BLaER1 treated with 17β-estradiol and CSF1 and Interleukin-3, amounts not matched to agents 10 nM and 100 nM (cell line): ENCODE measurements around the gene CEP250.

Experiments
- H3K27ac ChIP-seq, 11 experiments: shearing (Covaris generic); formaldehyde crosslinking; 2 replicates each; pipeline ENCODE4 v1.8.1; 2022
- H3K27me3 ChIP-seq, 11 experiments: shearing (Covaris generic); formaldehyde crosslinking; 2 replicates each; pipeline ENCODE4 v1.8.1; 2022
- H3K36me3 ChIP-seq, 11 experiments: shearing (Covaris generic); formaldehyde crosslinking; 2 replicates each; pipeline ENCODE4 v1.8.1; 2022
- H3K4me1 ChIP-seq, 10 experiments: shearing (Covaris generic); formaldehyde crosslinking; 2 replicates each; pipeline ENCODE4 v1.8.1; 2022
- H3K4me2 ChIP-seq, 11 experiments: shearing (Covaris generic); formaldehyde crosslinking; 2 replicates each; pipeline ENCODE4 v1.8.1; 2022
- H3K4me3 ChIP-seq, 10 experiments: shearing (Covaris generic); formaldehyde crosslinking; 2 replicates each; pipeline ENCODE4 v1.8.1; 2022
- H3K9ac ChIP-seq, 11 experiments: shearing (Covaris generic); formaldehyde crosslinking; 2 replicates each; pipeline ENCODE4 v1.8.1; 2022
- H3K9me3 ChIP-seq, 11 experiments: shearing (Covaris generic); formaldehyde crosslinking; replicated peaks in 1 of 11; 2 replicates each; pipeline ENCODE4 v1.8.1; 2022
- H4K20me1 ChIP-seq, 11 experiments: shearing (Covaris generic); formaldehyde crosslinking; 2 replicates each; pipeline ENCODE4 v1.8.1; 2022
- Cebpa-rat ChIP-seq, 11 experiments: shearing (Covaris generic); IDR thresholded peaks; 2 replicates each; pipeline ENCODE4 v1.8.1; 2022

Gene CEP250

GRCh38 chr20:35506872-35507638, 51.7 kb downstream of the CEP250 start:
- Histone ChIP-seq H3K27me3 (no peaks in the 10 kb centered on the region), H3K9me3 (no peaks in the 10 kb centered on the region), H4K20me1 (peaks cover 5 to 99% (median 56%) of the 10 kb centered on the region in 11 experiments; a peak in 21 of 22 replicates), H3K27ac (no peak overlapping the region), H3K9ac (no peak overlapping the region), H3K4me1 (peaks cover 13 to 33% (median 19%) of the 10 kb centered on the region in 10 experiments), H3K36me3 (peaks cover 96 to 100% (median 100%) of the 10 kb centered on the region in 11 experiments), H3K4me2 (peak overlapping the region in 2 of 11 experiments; percentile 1 to 3; a peak in 1 of 22 replicates), H3K4me3 (no peak overlapping the region)
- no peak for TF ChIP-seq Cebpa-rat (IDR thresholded peaks at IDR 0.05)

GRCh38 chr20:35508493-35509218, 53.3 kb downstream of the CEP250 start:
- Histone ChIP-seq H3K4me2 (peak overlapping the region in 7 of 11 experiments; percentile 4 to 46 (median 40); a peak in 12 of 22 replicates), H3K36me3 (peaks cover 92 to 100% (median 99%) of the 10 kb centered on the region in 11 experiments), H3K9me3 (no peaks in the 10 kb centered on the region), H3K27me3 (no peaks in the 10 kb centered on the region), H3K4me3 (no peak overlapping the region), H4K20me1 (peaks cover 0 to 88% (median 45%) of the 10 kb centered on the region in 11 experiments; a peak in 20 of 22 replicates), H3K4me1 (peaks cover 10 to 27% (median 14%) of the 10 kb centered on the region in 10 experiments; a peak in 19 of 20 replicates), H3K9ac (peak overlapping the region in 3 of 11 experiments; percentile 8 to 47 (median 20); a peak in 3 of 22 replicates), H3K27ac (peak overlapping the region in 1 of 11 experiments; percentile 7; a peak in 2 of 22 replicates)
- TF ChIP-seq Cebpa-rat (IDR thresholded peaks at IDR 0.05): no peak

- H3K9ac ChIP-seq: 0 out of 22 replicates have a peak overlapping the region, but pooled peaks of 1 of the 11 experiments have one; percentile 7
Observed at GRCh38 chr20:35510951-35511735, 55.7 kb downstream of the CEP250 start.

GRCh38 chr20:35511814-35512420, 56.5 kb downstream of the CEP250 start:
- no peak overlapping the region for H3K4me2 ChIP-seq
- peaks cover 80 to 89% (median 85%) of the 10 kb centered on the region in 11 experiments for H3K36me3 ChIP-seq
- no peaks in the 10 kb centered on the region for H3K27me3 ChIP-seq
- H3K9ac ChIP-seq: no peak overlapping the region
- peaks cover 0 to 56% (median 26%) of the 10 kb centered on the region in 11 experiments; a peak in 19 of 22 replicates for H4K20me1 ChIP-seq
- H3K4me3 ChIP-seq: no peak overlapping the region
- H3K4me1 ChIP-seq: peaks cover 0 to 16% (median 12%) of the 10 kb centered on the region in 10 experiments; a peak in 18 of 20 replicates
- TF ChIP-seq Cebpa-rat (IDR thresholded peaks at IDR 0.05): no peak
- H3K9me3 ChIP-seq: no peaks in the 10 kb centered on the region
- H3K27ac ChIP-seq: no peak overlapping the region

More at GRCh38 chr20:35510951-35511735, 55.7 kb downstream of the CEP250 start:
- Histone ChIP-seq H3K9me3 (no peaks in the 10 kb centered on the region), H3K4me3 (no peak overlapping the region), H3K4me1 (peaks cover 5 to 21% (median 12%) of the 10 kb centered on the region in 10 experiments; a peak in 19 of 20 replicates), H3K27me3 (no peaks in the 10 kb centered on the region), H3K36me3 (peaks cover 88 to 97% (median 92%) of the 10 kb centered on the region in 11 experiments), H3K4me2 (no peak overlapping the region), H4K20me1 (peaks cover 0 to 63% (median 34%) of the 10 kb centered on the region in 11 experiments; a peak in 19 of 22 replicates), H3K27ac (no peak overlapping the region)
- no peak for TF ChIP-seq Cebpa-rat (IDR thresholded peaks at IDR 0.05)

- Histone ChIP-seq H3K4me2 (no peak overlapping the region), H3K4me3 (no peak overlapping the region), H3K4me1 (0 out of 20 replicates have a peak, but pooled peaks cover 0 to under 1% (median 0%) of the 10 kb centered on the region in 10 experiments), H3K27ac (no peak overlapping the region), H4K20me1 (peaks cover 0 to 30% (median 2%) of the 10 kb centered on the region in 11 experiments; a peak in 8 of 22 replicates), H3K36me3 (peaks cover 55 to 64% (median 59%) of the 10 kb centered on the region in 11 experiments), H3K27me3 (no peaks in the 10 kb centered on the region), H3K9ac (no peak overlapping the region), H3K9me3 (no peaks in the 10 kb centered on the region)
- TF ChIP-seq Cebpa-rat (IDR thresholded peaks at IDR 0.05): no peak
Observed at GRCh38 chr20:35514371-35514932, 59.1 kb downstream of the CEP250 start.

GRCh38 chr20:35515341-35515740, 59.9 kb downstream of the CEP250 start:
- no peaks in the 10 kb centered on the region for H3K4me1 ChIP-seq
- H3K9ac ChIP-seq: no peak overlapping the region
- no peak overlapping the region for H3K4me3 ChIP-seq
- H3K4me2 ChIP-seq: no peak overlapping the region
- H3K27me3 ChIP-seq: no peaks in the 10 kb centered on the region
- H3K9me3 ChIP-seq: no peaks in the 10 kb centered on the region
- peaks cover 0 to 21% (median 0%) of the 10 kb centered on the region in 11 experiments; a peak in 5 of 22 replicates for H4K20me1 ChIP-seq
- H3K36me3 ChIP-seq: peaks cover 46 to 55% (median 50%) of the 10 kb centered on the region in 11 experiments
- TF ChIP-seq Cebpa-rat (IDR thresholded peaks at IDR 0.05): no peak
- H3K27ac ChIP-seq: no peak overlapping the region

- H3K4me2 ChIP-seq: no peak overlapping the region
- no peak for TF ChIP-seq Cebpa-rat (IDR thresholded peaks at IDR 0.05)
- no peaks in the 10 kb centered on the region for H3K9me3 ChIP-seq
- H3K9ac ChIP-seq: no peak overlapping the region
- no peak overlapping the region for H3K27ac ChIP-seq
- H4K20me1 ChIP-seq: peaks cover 0 to 17% (median 0%) of the 10 kb centered on the region in 11 experiments; a peak in 5 of 22 replicates
- peaks cover 39 to 47% (median 44%) of the 10 kb centered on the region in 11 experiments for H3K36me3 ChIP-seq
- no peaks in the 10 kb centered on the region for H3K27me3 ChIP-seq
- no peaks in the 10 kb centered on the region for H3K4me1 ChIP-seq
- no peak overlapping the region for H3K4me3 ChIP-seq
Observed at GRCh38 chr20:35515949-35516645, 60.7 kb downstream of the CEP250 start.
